SK-N-SH treated with all-trans-retinoic acid at 6 μM for 48 hours (cell line): ENCODE results near the gene VGLL2.

Experiments used
- BACH2 ChIP-seq: fragments of 250-450 bp; sonication (Bioruptor Pico); IDR thresholded peaks from 2 replicates; pipeline ENCODE4 v1.9.0; 2021; ENCODE audit warnings: mild to moderate bottlenecking, borderline replicate concordance
- ESRRG ChIP-seq: fragments of 250-450 bp; sonication (Bioruptor Pico); IDR thresholded peaks from 2 replicates; pipeline ENCODE4 v1.6.1; 2021; ENCODE audit warnings: mild to moderate bottlenecking
- GLIS3 ChIP-seq: fragments of 250-450 bp; sonication (Bioruptor Pico); IDR thresholded peaks from 2 replicates; pipeline ENCODE4 v1.5.0; 2020; ENCODE audit warnings: mild to moderate bottlenecking, moderate library complexity
- TCF4 ChIP-seq: fragments of 250-450 bp; sonication (Bioruptor Pico); IDR thresholded peaks from 2 replicates; pipeline ENCODE4 v1.8.0; 2021; ENCODE audit warnings: mild to moderate bottlenecking, moderate library complexity, borderline replicate concordance
- ZFP3 ChIP-seq: fragments of 250-450 bp; sonication (Bioruptor Pico); IDR thresholded peaks from 2 replicates; pipeline ENCODE4 v1.5.0; 2020; ENCODE audit warnings: mild to moderate bottlenecking, moderate library complexity
- ZFP30 ChIP-seq: fragments of 450-650 bp; formaldehyde crosslinking; IDR thresholded peaks from 2 replicates; pipeline ENCODE4 v1.5.0; 2022; ENCODE audit warnings: mild to moderate bottlenecking, moderate library complexity
- ZNF8 ChIP-seq: fragments of 450-650 bp; formaldehyde crosslinking; IDR thresholded peaks from 2 replicates; pipeline ENCODE4 v1.5.0; 2020; ENCODE audit warnings: mild to moderate bottlenecking, moderate library complexity
- TF ChIP-seq, protein P1 (sequence below): fragments of 250-450 bp; sonication (Bioruptor Pico); IDR thresholded peaks from 2 replicates; pipeline ENCODE4 v1.8.0; 2020; ENCODE audit warnings: mild to moderate bottlenecking, moderate library complexity, borderline replicate concordance
- TF ChIP-seq, protein P2 (sequence below): fragments of 250-450 bp; sonication (Bioruptor Pico); IDR thresholded peaks from 2 replicates; pipeline ENCODE4 v1.5.1; 2020; ENCODE audit warnings: low read depth, mild to moderate bottlenecking, moderate library complexity
- TF ChIP-seq, protein P3 (sequence below): fragments of 250-450 bp; sonication (Bioruptor Pico); IDR thresholded peaks from 2 replicates; pipeline ENCODE4 v1.5.1; 2021; ENCODE audit warnings: mild to moderate bottlenecking, moderate library complexity
- TF ChIP-seq, protein P4 (sequence below): fragments of 250-450 bp; sonication (Bioruptor Pico); IDR thresholded peaks from 2 replicates; pipeline ENCODE4 v1.8.0; 2021; ENCODE audit warnings: low read depth, mild to moderate bottlenecking, moderate library complexity, borderline replicate concordance

DNA sequence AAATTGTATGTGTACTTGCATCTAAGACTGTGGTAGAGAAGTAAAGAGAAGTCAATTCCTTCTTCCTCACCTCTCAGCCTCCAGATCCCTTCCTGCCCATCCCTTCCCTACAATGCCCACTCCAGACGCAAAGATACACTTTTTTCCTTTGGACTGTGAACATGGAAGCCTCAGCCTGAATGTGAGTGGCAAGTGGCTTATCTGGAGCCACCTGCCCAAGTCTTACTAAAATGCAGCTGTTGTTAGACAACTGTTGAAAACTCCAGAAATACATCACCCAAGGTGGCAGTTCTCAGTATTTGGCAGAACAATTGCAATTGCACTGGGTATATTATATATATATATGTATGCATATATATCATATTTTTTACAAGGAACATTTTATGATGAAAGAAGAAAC, 7.5 kb downstream of the VGLL2 start:
- no peak for TF ChIP-seq ZFP3 (CRISPR knock-in tag)
- TF ChIP-seq, protein P1, sequence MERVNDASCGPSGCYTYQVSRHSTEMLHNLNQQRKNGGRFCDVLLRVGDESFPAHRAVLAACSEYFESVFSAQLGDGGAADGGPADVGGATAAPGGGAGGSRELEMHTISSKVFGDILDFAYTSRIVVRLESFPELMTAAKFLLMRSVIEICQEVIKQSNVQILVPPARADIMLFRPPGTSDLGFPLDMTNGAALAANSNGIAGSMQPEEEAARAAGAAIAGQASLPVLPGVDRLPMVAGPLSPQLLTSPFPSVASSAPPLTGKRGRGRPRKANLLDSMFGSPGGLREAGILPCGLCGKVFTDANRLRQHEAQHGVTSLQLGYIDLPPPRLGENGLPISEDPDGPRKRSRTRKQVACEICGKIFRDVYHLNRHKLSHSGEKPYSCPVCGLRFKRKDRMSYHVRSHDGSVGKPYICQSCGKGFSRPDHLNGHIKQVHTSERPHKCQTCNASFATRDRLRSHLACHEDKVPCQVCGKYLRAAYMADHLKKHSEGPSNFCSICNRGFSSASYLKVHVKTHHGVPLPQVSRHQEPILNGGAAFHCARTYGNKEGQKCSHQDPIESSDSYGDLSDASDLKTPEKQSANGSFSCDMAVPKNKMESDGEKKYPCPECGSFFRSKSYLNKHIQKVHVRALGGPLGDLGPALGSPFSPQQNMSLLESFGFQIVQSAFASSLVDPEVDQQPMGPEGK = no peak
- no peak for TF ChIP-seq ZFP30 (CRISPR knock-in tag)
- no peak for TF ChIP-seq ESRRG
- TF ChIP-seq, protein P2, sequence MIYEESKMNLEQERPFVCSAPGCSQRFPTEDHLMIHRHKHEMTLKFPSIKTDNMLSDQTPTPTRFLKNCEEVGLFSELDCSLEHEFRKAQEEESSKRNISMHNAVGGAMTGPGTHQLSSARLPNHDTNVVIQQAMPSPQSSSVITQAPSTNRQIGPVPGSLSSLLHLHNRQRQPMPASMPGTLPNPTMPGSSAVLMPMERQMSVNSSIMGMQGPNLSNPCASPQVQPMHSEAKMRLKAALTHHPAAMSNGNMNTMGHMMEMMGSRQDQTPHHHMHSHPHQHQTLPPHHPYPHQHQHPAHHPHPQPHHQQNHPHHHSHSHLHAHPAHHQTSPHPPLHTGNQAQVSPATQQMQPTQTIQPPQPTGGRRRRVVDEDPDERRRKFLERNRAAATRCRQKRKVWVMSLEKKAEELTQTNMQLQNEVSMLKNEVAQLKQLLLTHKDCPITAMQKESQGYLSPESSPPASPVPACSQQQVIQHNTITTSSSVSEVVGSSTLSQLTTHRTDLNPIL = no peak
- TF ChIP-seq BACH2 = no peak
- TF ChIP-seq, protein P3, sequence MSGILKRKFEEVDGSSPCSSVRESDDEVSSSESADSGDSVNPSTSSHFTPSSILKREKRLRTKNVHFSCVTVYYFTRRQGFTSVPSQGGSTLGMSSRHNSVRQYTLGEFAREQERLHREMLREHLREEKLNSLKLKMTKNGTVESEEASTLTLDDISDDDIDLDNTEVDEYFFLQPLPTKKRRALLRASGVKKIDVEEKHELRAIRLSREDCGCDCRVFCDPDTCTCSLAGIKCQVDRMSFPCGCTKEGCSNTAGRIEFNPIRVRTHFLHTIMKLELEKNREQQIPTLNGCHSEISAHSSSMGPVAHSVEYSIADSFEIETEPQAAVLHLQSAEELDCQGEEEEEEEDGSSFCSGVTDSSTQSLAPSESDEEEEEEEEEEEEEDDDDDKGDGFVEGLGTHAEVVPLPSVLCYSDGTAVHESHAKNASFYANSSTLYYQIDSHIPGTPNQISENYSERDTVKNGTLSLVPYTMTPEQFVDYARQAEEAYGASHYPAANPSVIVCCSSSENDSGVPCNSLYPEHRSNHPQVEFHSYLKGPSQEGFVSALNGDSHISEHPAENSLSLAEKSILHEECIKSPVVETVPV (CRISPR knock-in tag) = no peak
- TF ChIP-seq ZNF8 (CRISPR knock-in tag) = no peak
- TF ChIP-seq GLIS3 (CRISPR knock-in tag) = no peak
- TF ChIP-seq, protein P4, sequence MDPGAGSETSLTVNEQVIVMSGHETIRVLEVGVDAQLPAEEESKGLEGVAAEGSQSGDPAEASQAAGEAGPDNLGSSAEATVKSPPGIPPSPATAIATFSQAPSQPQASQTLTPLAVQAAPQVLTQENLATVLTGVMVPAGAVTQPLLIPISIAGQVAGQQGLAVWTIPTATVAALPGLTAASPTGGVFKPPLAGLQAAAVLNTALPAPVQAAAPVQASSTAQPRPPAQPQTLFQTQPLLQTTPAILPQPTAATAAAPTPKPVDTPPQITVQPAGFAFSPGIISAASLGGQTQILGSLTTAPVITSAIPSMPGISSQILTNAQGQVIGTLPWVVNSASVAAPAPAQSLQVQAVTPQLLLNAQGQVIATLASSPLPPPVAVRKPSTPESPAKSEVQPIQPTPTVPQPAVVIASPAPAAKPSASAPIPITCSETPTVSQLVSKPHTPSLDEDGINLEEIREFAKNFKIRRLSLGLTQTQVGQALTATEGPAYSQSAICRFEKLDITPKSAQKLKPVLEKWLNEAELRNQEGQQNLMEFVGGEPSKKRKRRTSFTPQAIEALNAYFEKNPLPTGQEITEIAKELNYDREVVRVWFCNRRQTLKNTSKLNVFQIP (CRISPR knock-in tag) = no peak
- no peak for TF ChIP-seq TCF4 (CRISPR knock-in tag)
